ENCODE results near the gene ZCCHC24.

DNA sequence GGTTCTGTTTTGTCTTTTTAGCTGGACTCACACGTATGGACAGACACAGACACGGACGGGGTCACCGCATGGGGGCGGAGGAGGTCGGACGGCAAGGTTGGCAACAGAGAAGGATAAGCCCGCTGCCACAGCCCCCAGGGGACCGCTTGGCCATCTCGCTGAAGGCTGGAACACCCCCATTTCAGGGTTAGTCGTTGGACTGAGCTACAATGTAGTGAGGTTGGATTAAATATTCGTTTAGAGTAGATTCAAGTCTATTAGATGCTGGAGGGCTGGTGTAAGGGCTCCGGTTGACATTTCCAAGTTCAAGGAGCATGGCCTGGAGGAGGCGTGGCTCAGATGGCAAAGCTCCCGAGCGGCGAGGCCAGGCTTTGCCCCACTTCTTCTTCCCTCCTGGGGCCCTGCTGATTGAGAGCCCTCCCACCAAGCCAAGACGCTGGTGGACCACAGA is 62.9 kb downstream of the ZCCHC24 start:
- TF ChIP-seq, protein P1, sequence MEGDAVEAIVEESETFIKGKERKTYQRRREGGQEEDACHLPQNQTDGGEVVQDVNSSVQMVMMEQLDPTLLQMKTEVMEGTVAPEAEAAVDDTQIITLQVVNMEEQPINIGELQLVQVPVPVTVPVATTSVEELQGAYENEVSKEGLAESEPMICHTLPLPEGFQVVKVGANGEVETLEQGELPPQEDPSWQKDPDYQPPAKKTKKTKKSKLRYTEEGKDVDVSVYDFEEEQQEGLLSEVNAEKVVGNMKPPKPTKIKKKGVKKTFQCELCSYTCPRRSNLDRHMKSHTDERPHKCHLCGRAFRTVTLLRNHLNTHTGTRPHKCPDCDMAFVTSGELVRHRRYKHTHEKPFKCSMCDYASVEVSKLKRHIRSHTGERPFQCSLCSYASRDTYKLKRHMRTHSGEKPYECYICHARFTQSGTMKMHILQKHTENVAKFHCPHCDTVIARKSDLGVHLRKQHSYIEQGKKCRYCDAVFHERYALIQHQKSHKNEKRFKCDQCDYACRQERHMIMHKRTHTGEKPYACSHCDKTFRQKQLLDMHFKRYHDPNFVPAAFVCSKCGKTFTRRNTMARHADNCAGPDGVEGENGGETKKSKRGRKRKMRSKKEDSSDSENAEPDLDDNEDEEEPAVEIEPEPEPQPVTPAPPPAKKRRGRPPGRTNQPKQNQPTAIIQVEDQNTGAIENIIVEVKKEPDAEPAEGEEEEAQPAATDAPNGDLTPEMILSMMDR (IDR thresholded peaks at IDR 0.05) = no peak
- no peak for TF ChIP-seq POLR2A (IDR thresholded peaks at IDR 0.05)
